Left ventricle myocardium inferior (tissue), 1 donor: ENCODE measurements around the gene OGFOD2. TPM values are rescaled to one million over a fixed set of nuclear protein-coding genes. Genes with fewer than 3 reads are reported as not detected.

Experiments used
- DNase-seq: peaks from one replicate; pipeline ENCODE4 v3.0.0-alpha.2; 2020
- H3K27ac ChIP-seq: fragments of 200-600 bp; replicated peaks from 2 replicates; pipeline ENCODE4 v1.8.0; 2021
- H3K27me3 ChIP-seq: fragments of 200-600 bp; 2 replicates; pipeline ENCODE4 v1.8.0; 2021; ENCODE audit warnings: low read depth
- H3K36me3 ChIP-seq: fragments of 200-600 bp; 2 replicates; pipeline ENCODE4 v1.8.0; 2021
- H3K4me1 ChIP-seq: fragments of 200-600 bp; 2 replicates; pipeline ENCODE4 v1.8.0; 2021
- H3K4me3 ChIP-seq: fragments of 200-600 bp; 2 replicates; pipeline ENCODE4 v1.8.0; 2021; ENCODE audit warnings: mild to moderate bottlenecking, moderate library complexity
- H3K9me3 ChIP-seq: fragments of 200-600 bp; replicated peaks from 2 replicates; pipeline ENCODE4 v1.8.0; 2021
- CTCF ChIP-seq: fragments of 200-600 bp; IDR thresholded peaks from 2 replicates; pipeline ENCODE4 v1.8.0; 2021; ENCODE audit warnings: antibody characterized with exemption, mild to moderate bottlenecking, borderline replicate concordance
- intact Hi-C: fragments of 100-400 bp; cut with micrococcal nuclease; formaldehyde crosslinking; loops from one replicate; pipeline ENCODE4 v1.11.0; 2022
- total RNA-seq: library from RNA; stranded (reverse); fragmentation: NEBNext Ultra II Directional; extraction: Animal tissue kit (Norgen Biotek cat#: 25700); gene quantifications from one replicate; pipeline ENCODE4 v1.2.1, GENCODE V29; 2021
- donor health status: DM: no; HTN: yes; CAD: no; lungs with severe emphysema.

Gene OGFOD2
- total RNA-seq, 1 donor from 2014 or later: 14.9 TPM

GRCh38 chr12:122961531-122962329 is 13.3 kb upstream of the OGFOD2 start:
- H3K27ac ChIP-seq: peak overlapping the region; percentile 42
- no peak overlapping the region for H3K4me3 ChIP-seq
- no peak for DNase-seq
- H3K9me3 ChIP-seq: no peaks in the 10 kb centered on the region
- TF ChIP-seq CTCF: no peak
- peaks cover 57% of the 10 kb centered on the region for H3K4me1 ChIP-seq
- intact Hi-C loops: no loop called here
- H3K36me3 ChIP-seq: peaks cover 6% of the 10 kb centered on the region
- no peaks in the 10 kb centered on the region for H3K27me3 ChIP-seq

GRCh38 chr12:122963941-122964265 is 11.1 kb upstream of the OGFOD2 start:
- peak; percentile 53 for DNase-seq
- intact Hi-C loops: no loop called here
- no peak for TF ChIP-seq CTCF
- Histone ChIP-seq H3K4me1 (peaks cover 53% of the 10 kb centered on the region), H3K4me3 (no peak overlapping the region), H3K27ac (peak overlapping the region; percentile 22), H3K36me3 (peaks cover 6% of the 10 kb centered on the region), H3K27me3 (no peaks in the 10 kb centered on the region), H3K9me3 (no peaks in the 10 kb centered on the region)

DNA sequence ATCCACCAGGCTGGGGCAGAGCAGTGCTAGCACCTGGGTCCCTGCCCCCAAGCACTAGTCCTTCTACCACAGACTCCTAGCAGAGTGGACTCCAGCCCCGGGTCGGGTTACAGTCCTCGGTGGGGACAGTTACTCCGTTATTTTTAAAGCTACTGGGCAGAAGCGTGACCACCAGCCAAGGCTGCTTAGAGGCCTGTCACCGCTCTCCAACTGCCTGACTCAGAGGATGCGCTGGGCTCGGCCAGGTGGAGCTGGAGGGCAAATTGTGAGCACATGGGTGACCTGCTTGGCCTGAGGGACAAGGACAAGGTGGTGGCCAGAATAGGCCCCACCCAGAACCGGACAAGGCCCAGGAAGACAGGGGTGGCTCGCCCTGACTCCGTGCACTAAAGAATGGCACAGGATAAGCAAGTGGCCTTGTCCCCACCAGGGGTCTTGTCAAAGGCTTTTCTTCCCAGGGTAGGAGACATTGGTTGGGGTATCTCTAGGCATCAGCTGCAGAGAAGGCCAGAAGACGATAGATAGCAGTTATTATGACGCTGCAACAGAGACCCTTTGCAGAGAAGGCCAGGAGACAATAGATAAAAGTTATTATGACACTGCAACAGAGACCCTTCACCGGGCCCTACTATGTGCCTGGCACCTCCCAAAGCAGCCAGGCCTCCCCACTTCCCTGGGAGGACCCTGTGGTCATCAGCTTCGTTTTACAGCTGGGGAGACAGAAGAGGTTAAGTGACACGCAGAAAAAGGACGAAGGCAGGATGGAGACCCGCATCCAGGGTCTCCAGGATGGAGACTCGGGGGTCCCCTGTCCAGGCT is 10.4 kb upstream of the OGFOD2 start:
- H3K4me1 ChIP-seq: peaks cover 51% of the 10 kb centered on the region
- no peak for DNase-seq

GRCh38 chr12:122965321-122965751 is 9.7 kb upstream of the OGFOD2 start:
- H3K36me3 ChIP-seq: no peaks in the 10 kb centered on the region
- H3K9me3 ChIP-seq: no peaks in the 10 kb centered on the region
- TF ChIP-seq CTCF: no peak
- H3K27ac ChIP-seq: peak overlapping the region; percentile 62
- peak overlapping the region; percentile 76 for H3K4me3 ChIP-seq
- peaks cover 51% of the 10 kb centered on the region for H3K4me1 ChIP-seq
- intact Hi-C loops: no loop called here
- DNase-seq: no peak
- H3K27me3 ChIP-seq: no peaks in the 10 kb centered on the region

More for the DNA sequence above, 10.4 kb upstream of the OGFOD2 start:
- H3K36me3 ChIP-seq: peaks cover 5% of the 10 kb centered on the region
- H3K27ac ChIP-seq: no peak overlapping the region
- H3K4me3 ChIP-seq: peak overlapping the region; percentile 76
- TF ChIP-seq CTCF: no peak
- H3K9me3 ChIP-seq: no peaks in the 10 kb centered on the region
- no peaks in the 10 kb centered on the region for H3K27me3 ChIP-seq
- intact Hi-C loops: no loop called here

DNA sequence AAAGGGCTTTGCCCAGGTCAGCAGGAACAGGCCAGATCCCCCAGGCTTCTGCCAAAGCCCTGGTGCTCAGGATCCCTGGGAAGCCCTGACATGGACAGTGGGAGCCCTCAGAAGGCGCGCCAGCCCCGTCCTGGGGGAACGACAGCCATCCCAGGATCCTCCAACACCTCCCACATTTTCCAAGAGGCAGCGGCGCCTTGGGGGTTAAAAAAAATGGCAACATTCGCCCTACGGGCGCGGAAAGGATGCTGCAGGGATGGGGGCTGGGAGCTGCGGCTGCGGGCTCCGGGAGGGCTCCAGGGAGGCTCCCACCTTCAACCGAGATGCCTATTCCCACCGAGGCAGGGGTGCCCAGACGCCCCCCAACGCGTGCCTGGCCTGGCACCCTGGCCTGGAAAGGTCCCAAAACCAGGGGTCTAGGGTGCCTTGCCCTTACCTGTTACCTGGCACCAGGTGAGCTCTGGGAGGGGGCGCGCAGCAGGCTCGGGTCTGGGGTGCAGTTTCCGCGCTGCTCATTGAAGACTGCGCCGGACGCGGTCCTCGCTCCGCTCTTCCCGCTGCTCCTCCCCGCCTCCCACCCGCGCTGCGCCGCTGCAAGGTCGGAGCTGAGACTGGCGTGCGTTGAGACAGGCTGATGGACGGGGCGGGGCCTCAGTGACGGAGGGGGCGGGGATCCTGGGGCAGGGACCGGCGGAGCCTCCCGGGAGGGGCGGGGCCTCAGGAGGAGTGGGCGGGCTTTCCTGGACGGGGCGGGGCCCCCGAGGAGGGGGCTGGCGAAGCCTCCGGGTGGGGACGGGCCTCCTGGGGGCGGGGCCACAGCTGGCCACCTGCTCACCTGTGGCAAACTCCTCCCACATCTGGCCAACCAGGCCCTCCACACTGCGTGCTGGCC is 8.9 kb upstream of the OGFOD2 start, which contains the start of gene ABCB9:
Gene ABCB9, minus strand, starts transcription at position 613 of the 892 bp plus-strand sequence. CDS start 6,228 bp downstream, outside the sequence.
- Histone ChIP-seq H3K27ac (peak within 1 kb of the TSS; percentile 62), H3K9me3 (no peaks in the 10 kb centered on the region), H3K36me3 (no peaks in the 10 kb centered on the region), H3K4me3 (peak within 1 kb of the TSS; percentile 76), H3K4me1 (peaks cover 51% of the 10 kb centered on the region), H3K27me3 (no peaks in the 10 kb centered on the region)
- TF ChIP-seq CTCF: no peak
- intact Hi-C loops: no loop called here
- DNase-seq: peak; percentile 94
